Smooth muscle cell (in vitro differentiated cells): ENCODE results near the gene RNF220. TPM values are rescaled to one million over a fixed set of nuclear protein-coding genes. Genes with fewer than 3 reads are reported as not detected.
"Not testable (repeated sequence)": the region's sequence is repeated elsewhere in the genome, so short reads cannot be mapped to it uniquely, and the experiment has no call there.

Source experiments
- DNase-seq: peaks from one replicate; lab custom pipeline; 2025; ENCODE audit not compliant: unreplicated experiment; lab: John Stamatoyannopoulos, UW
- H2AFZ ChIP-seq: fragments of 200-600 bp; sonication (generic); 2 replicates; pipeline ENCODE4 v1.6.0; 2016; ENCODE audit warnings: antibody characterized with exemption, low read depth, mild to moderate bottlenecking
- H3F3A ChIP-seq: fragments of 200-600 bp; sonication (generic); 2 replicates; pipeline ENCODE4 v1.6.0; 2017; ENCODE audit warnings: antibody characterized with exemption, low read depth
- H3K27ac ChIP-seq: fragments of 200-600 bp; sonication (generic); 2 replicates; pipeline ENCODE4 v1.5.1; 2016; ENCODE audit warnings: low read depth, mild to moderate bottlenecking
- H3K27me3 ChIP-seq: fragments of 200-600 bp; sonication (generic); 2 replicates; pipeline ENCODE4 v1.6.1; 2016; ENCODE audit warnings: low read depth, mild to moderate bottlenecking
- H3K36me3 ChIP-seq: fragments of 200-600 bp; sonication (generic); 2 replicates; pipeline ENCODE4 v1.5.1; 2016; ENCODE audit warnings: low read depth
- H3K4me1 ChIP-seq: fragments of 200-600 bp; sonication (generic); 2 replicates; pipeline ENCODE4 v1.5.1; 2016; ENCODE audit warnings: low read depth
- H3K4me2 ChIP-seq: fragments of 200-600 bp; sonication (generic); 2 replicates; pipeline ENCODE4 v1.6.0; 2016; ENCODE audit warnings: mild to moderate bottlenecking
- H3K4me3 ChIP-seq: fragments of 200-600 bp; sonication (generic); 2 replicates; pipeline ENCODE4 v1.5.1; 2016; ENCODE audit warnings: mild to moderate bottlenecking
- H3K79me2 ChIP-seq: fragments of 200-600 bp; sonication (generic); 2 replicates; pipeline ENCODE4 v1.6.0; 2016; ENCODE audit warnings: low read depth, mild to moderate bottlenecking
- H3K9ac ChIP-seq: fragments of 200-600 bp; sonication (generic); 2 replicates; pipeline ENCODE4 v1.6.0; 2016; ENCODE audit warnings: low read depth
- H3K9me3 ChIP-seq: fragments of 200-600 bp; sonication (generic); replicated peaks from 2 replicates; pipeline ENCODE4 v1.5.1; 2016; ENCODE audit warnings: low read depth
- H4K20me1 ChIP-seq: fragments of 200-600 bp; sonication (generic); 2 replicates; pipeline ENCODE4 v1.6.0; 2016; ENCODE audit warnings: low read depth
- WGBS: methylation state at CpG from one replicate; pipeline ENCODE4 v1.1.7; 2016; ENCODE audit warnings: low lambda C conversion rate; 5-methylcytosine and 5-hydroxymethylcytosine counted together
- polyA plus RNA-seq: library from polyadenylated mRNA; unstranded; fragments of >200 nt; fragmentation: Nextera tagmentation; extraction: Ambion mirVana; gene quantifications from 2 replicates; pipeline ENCODE4 v1.2.1, GENCODE V29; 2016
- total RNA-seq: library from RNA; depleted of rRNA; stranded (reverse); fragments of >200 nt; gene quantifications from 2 replicates; pipeline ENCODE4 v1.2.3, GENCODE V29; 2014
- TF ChIP-seq, protein P1 (sequence below): fragments of 200-600 bp; sonication (generic); IDR thresholded peaks from 2 replicates; pipeline ENCODE4 v1.5.1; 2017; ENCODE audit warnings: borderline replicate concordance, mild to moderate bottlenecking, antibody characterized with exemption; ENCODE audit not compliant: insufficient read depth, poor library complexity, severe bottlenecking

Gene RNF220
- total and polyA plus RNA-seq, 2 experiments from 2014 or later: 65.8 to 71.1 TPM

DNA sequence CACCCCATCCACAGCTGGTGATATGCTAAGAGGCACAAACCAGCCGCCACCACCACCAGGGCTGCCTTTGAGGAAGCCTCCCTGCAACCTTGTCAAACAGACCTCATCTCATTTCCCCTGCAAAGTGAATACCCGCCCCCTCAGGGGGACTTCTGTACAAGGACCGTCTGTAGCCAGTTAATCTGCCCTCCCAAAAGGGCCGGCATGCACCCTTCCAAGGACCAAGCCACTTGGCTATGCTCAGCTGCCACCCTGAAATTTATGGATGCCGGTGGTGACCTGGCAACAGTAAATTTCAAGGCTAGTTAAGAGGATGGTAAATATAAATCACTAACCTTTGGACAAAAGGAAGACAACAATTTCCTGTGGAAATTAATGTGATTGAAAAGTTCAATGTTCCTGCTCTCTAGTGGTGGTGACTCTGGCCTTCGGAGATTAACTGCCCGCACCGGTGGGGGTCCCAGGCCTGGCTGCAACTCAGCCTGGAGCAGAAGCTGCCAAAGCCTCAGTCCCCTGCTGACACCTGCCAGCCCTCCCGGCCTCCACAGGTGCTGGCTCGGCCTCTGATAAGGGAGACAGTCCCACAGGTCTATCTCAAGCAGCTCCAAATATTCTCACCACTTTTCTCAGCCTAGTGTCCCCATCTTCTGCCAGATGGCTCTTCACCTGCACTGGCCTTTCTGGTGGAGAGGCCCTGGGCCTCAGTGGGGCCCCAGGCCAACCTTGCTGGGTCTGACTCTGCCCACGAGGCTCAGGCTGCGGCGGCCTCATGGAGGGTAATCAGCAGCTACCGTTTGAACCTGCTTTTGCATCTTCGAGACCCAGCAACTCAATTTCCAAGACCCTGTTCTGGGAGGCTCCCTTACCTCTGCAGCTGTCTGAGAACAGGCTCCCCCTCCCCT is 257.0 kb downstream of the RNF220 start:
- DNase-seq: no peak
- H3K27me3 ChIP-seq: no peaks in the 10 kb centered on the region
- no peak overlapping the region for H3K4me2 ChIP-seq
- no peaks in the 10 kb centered on the region for H3F3A ChIP-seq
- no peaks in the 10 kb centered on the region for H3K79me2 ChIP-seq
- no peaks in the 10 kb centered on the region for H3K36me3 ChIP-seq
- no peak overlapping the region for H2AFZ ChIP-seq
- H3K27ac ChIP-seq: no peak overlapping the region
- H3K4me3 ChIP-seq: no peak overlapping the region
- no peaks in the 10 kb centered on the region for H3K4me1 ChIP-seq
- H3K9ac ChIP-seq: no peak overlapping the region
- no peaks in the 10 kb centered on the region for H4K20me1 ChIP-seq
- no peaks in the 10 kb centered on the region for H3K9me3 ChIP-seq
- WGBS: 93% methylated on average over 15 of the region's 15 CpGs
- TF ChIP-seq, protein P1, sequence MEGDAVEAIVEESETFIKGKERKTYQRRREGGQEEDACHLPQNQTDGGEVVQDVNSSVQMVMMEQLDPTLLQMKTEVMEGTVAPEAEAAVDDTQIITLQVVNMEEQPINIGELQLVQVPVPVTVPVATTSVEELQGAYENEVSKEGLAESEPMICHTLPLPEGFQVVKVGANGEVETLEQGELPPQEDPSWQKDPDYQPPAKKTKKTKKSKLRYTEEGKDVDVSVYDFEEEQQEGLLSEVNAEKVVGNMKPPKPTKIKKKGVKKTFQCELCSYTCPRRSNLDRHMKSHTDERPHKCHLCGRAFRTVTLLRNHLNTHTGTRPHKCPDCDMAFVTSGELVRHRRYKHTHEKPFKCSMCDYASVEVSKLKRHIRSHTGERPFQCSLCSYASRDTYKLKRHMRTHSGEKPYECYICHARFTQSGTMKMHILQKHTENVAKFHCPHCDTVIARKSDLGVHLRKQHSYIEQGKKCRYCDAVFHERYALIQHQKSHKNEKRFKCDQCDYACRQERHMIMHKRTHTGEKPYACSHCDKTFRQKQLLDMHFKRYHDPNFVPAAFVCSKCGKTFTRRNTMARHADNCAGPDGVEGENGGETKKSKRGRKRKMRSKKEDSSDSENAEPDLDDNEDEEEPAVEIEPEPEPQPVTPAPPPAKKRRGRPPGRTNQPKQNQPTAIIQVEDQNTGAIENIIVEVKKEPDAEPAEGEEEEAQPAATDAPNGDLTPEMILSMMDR: no peak

DNA sequence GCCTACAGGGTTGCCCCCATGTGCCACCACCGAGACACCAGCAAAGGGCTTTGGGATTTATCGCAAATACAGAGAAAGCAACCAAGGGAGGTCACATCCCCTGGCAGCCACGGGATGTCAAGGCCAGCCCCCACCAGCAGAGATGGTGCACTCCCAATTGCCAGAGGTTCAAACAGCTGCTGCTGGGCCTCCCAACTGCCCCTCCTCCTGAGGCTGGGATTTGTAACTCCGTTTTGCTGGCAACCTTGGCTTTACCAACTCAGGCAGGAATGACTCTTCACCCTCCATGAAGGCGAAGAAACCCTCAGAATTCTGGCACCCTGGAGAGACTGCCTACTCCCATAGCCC is 257.6 kb downstream of the RNF220 start:
- H3K9ac ChIP-seq: no peak overlapping the region
- H2AFZ ChIP-seq: no peak overlapping the region
- no peak for DNase-seq
- H3K79me2 ChIP-seq: no peaks in the 10 kb centered on the region
- 84% methylated on average over 5 of the region's 5 CpGs for WGBS
- TF ChIP-seq, protein P1: no peak
- H3K4me1 ChIP-seq: no peaks in the 10 kb centered on the region
- H3K36me3 ChIP-seq: no peaks in the 10 kb centered on the region
- no peaks in the 10 kb centered on the region for H3F3A ChIP-seq
- H3K4me3 ChIP-seq: no peak overlapping the region
- H3K27me3 ChIP-seq: no peaks in the 10 kb centered on the region
- no peaks in the 10 kb centered on the region for H4K20me1 ChIP-seq
- no peak overlapping the region for H3K27ac ChIP-seq
- no peaks in the 10 kb centered on the region for H3K9me3 ChIP-seq
- H3K4me2 ChIP-seq: no peak overlapping the region

DNA sequence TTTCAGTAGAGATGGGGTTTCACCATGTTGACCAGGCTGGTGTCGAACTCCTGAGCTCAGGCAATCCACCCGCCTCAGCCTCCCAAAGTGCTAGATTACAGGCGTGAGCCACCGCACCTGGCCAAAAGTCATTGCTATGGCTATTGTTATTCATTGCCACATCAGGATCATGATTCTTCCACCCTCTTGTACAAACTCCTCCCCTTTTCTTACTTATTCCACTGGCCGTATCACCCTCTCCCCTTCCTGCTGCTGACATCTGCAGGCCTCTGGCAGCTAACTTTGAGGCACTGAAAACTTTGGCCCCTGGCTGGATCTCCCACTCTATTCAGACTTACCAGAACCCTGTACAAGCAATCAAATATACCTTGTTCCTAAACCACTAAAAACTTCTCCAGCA is 258.4 kb downstream of the RNF220 start:
- Histone ChIP-seq H3K9ac (no peak overlapping the region), H3K79me2 (no peaks in the 10 kb centered on the region), H3F3A (no peaks in the 10 kb centered on the region), H3K4me3 (no peak overlapping the region), H3K4me1 (no peaks in the 10 kb centered on the region), H3K9me3 (no peaks in the 10 kb centered on the region), H3K36me3 (no peaks in the 10 kb centered on the region), H3K27me3 (no peaks in the 10 kb centered on the region), H2AFZ (no peak overlapping the region), H3K27ac (no peak overlapping the region), H3K4me2 (no peak overlapping the region), H4K20me1 (no peaks in the 10 kb centered on the region)
- TF ChIP-seq, protein P1: no peak
- WGBS: 94% methylated on average over 5 of the region's 5 CpGs
- DNase-seq: no peak

DNA sequence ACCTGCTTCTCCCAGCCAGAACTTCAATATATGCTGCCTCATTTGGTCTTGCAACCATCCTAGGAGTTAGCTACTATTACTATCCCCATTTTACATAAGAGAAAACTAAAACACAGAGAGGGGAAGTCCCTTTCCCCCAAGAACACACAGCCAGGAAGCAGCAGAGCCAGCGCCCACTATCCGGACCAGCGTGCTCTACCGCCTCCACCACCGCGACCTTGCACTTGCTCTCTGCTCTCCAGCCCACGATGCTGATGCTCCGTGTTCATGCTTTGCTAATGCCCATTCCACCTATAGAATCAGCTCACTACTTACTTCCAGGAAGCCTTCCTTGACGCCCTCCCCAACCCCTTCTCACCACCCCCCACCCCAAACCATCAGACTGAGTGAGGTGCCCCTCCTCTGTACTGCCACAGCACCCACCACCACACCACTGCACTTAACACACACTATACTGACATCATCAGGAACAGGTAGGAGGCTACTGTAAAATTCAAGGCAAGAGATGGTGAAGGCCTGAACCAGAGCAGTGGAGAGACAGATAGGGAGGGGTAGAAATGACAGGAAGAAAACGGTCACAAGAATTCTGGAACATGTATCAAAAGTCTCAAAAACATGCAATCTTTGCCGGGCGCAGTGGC is 259.8 kb downstream of the RNF220 start:
- no peak overlapping the region for H2AFZ ChIP-seq
- no peaks in the 10 kb centered on the region for H3K27me3 ChIP-seq
- no peak overlapping the region for H3K27ac ChIP-seq
- H3K9me3 ChIP-seq: no peaks in the 10 kb centered on the region
- TF ChIP-seq, protein P1: no peak
- no peaks in the 10 kb centered on the region for H3K4me1 ChIP-seq
- H3K9ac ChIP-seq: no peak overlapping the region
- no peaks in the 10 kb centered on the region for H4K20me1 ChIP-seq
- H3K4me2 ChIP-seq: no peak overlapping the region
- H3K79me2 ChIP-seq: no peaks in the 10 kb centered on the region
- DNase-seq: no peak
- WGBS: 95% methylated on average over 12 of the region's 12 CpGs
- no peaks in the 10 kb centered on the region for H3K36me3 ChIP-seq
- no peaks in the 10 kb centered on the region for H3F3A ChIP-seq
- no peak overlapping the region for H3K4me3 ChIP-seq

DNA sequence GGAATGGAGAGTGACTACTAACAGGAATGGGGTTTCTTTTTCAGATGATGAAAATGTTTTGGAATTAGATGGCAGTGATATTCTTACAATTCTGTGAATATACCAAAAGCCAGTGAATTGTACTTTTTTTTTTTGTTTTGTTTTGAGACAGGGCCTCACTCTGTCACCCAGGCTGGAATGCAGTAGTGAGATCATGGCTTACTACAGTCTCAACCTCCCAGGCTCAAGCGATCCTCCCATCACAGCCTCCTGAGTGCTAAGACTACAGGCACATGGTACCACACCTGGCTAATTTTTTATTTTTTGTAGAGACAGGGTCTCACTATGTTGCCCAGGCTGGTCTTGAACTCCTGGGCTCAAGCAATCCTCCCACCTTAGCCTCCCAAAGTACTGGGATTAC is 261.7 kb downstream of the RNF220 start:
- not testable (repeated sequence) for H3K27me3 ChIP-seq, H3K4me2 ChIP-seq, DNase-seq, H3K79me2 ChIP-seq, H4K20me1 ChIP-seq, H3K27ac ChIP-seq, H3K4me1 ChIP-seq, H3K9ac ChIP-seq, H3K36me3 ChIP-seq, H2AFZ ChIP-seq, H3F3A ChIP-seq, H3K4me3 ChIP-seq, H3K9me3 ChIP-seq
- 95% methylated on average over 1 of the region's 1 CpG for WGBS
